Parathyroid adenoma (tissue), 2 donors: Measurements from ENCODE around the gene ADORA2A.

Experiments used
- H2AFZ ChIP-seq: fragments of 300-600 bp; sonication (generic); one replicate; pipeline ENCODE4 v1.7.0; 2017; ENCODE audit warnings: antibody characterized with exemption, mild to moderate bottlenecking
- H3K27ac ChIP-seq: fragments of 300-600 bp; sonication (generic); one replicate; pipeline ENCODE4 v1.7.0; 2017
- H3K27me3 ChIP-seq: fragments of 300-600 bp; sonication (generic); one replicate; pipeline ENCODE4 v1.7.0; 2017; ENCODE audit warnings: low read length; ENCODE audit not compliant: control insufficient read depth, insufficient read depth
- H3K36me3 ChIP-seq: fragments of 300-600 bp; sonication (generic); one replicate; pipeline ENCODE4 v1.7.0; 2017; ENCODE audit warnings: low read length; ENCODE audit not compliant: control insufficient read depth, insufficient read depth
- H3K4me1 ChIP-seq: fragments of 300-600 bp; sonication (generic); one replicate; pipeline ENCODE4 v1.7.0; 2017; ENCODE audit warnings: control low read depth
- H3K4me2 ChIP-seq: fragments of 300-600 bp; sonication (generic); one replicate; pipeline ENCODE4 v1.7.0; 2017; ENCODE audit warnings: low read length
- H3K4me3 ChIP-seq: fragments of 300-600 bp; sonication (generic); one replicate; pipeline ENCODE4 v1.7.0; 2017; ENCODE audit warnings: low read depth, low read length
- H3K79me2 ChIP-seq: fragments of 300-600 bp; sonication (generic); one replicate; pipeline ENCODE4 v1.7.0; 2017; ENCODE audit warnings: control low read depth
- H3K9ac ChIP-seq: fragments of 300-600 bp; sonication (generic); one replicate; pipeline ENCODE4 v1.7.0; 2017; ENCODE audit warnings: mild to moderate bottlenecking
- H3K9me3 ChIP-seq: fragments of 300-600 bp; sonication (generic); one replicate; pipeline ENCODE4 v1.7.0; 2017; ENCODE audit warnings: low read length; ENCODE audit not compliant: control insufficient read depth
- CTCF ChIP-seq: fragments of 300-600 bp; sonication (generic); IDR thresholded peaks from one replicate; pipeline ENCODE4 v1.7.0; 2017; ENCODE audit warnings: antibody characterized with exemption, mild to moderate bottlenecking
- donor health status: primary hyperparathyroidism.

Gene ADORA2A

GRCh38 chr22:24459911-24460310 lies 32.5 kb downstream of the ADORA2A start:
- H3K4me2 ChIP-seq = no peak overlapping the region
- H3K9ac ChIP-seq = no peak overlapping the region
- no peak overlapping the region for H2AFZ ChIP-seq
- H3K9me3 ChIP-seq = no peaks in the 10 kb centered on the region
- TF ChIP-seq CTCF = no peak
- no peaks in the 10 kb centered on the region for H3K4me1 ChIP-seq
- H3K36me3 ChIP-seq = no peaks in the 10 kb centered on the region
- no peak overlapping the region for H3K27ac ChIP-seq
- H3K27me3 ChIP-seq = no peaks in the 10 kb centered on the region
- no peaks in the 10 kb centered on the region for H3K79me2 ChIP-seq
- H3K4me3 ChIP-seq = no peak overlapping the region

- Histone ChIP-seq H3K27ac (no peak overlapping the region), H3K4me2 (no peak overlapping the region), H3K4me1 (no peaks in the 10 kb centered on the region), H3K79me2 (no peaks in the 10 kb centered on the region), H3K9ac (no peak overlapping the region), H3K27me3 (no peaks in the 10 kb centered on the region), H3K4me3 (no peak overlapping the region), H2AFZ (no peak overlapping the region), H3K36me3 (no peaks in the 10 kb centered on the region), H3K9me3 (no peaks in the 10 kb centered on the region)
- TF ChIP-seq CTCF = no peak
These were observed 33.2 kb downstream of the ADORA2A start for GRCh38 chr22:24460418-24461089.

GRCh38 chr22:24463071-24463760 lies 35.8 kb downstream of the ADORA2A start:
- Histone ChIP-seq H3K9me3 (no peaks in the 10 kb centered on the region), H3K79me2 (no peaks in the 10 kb centered on the region), H3K4me2 (no peak overlapping the region), H3K27ac (no peak overlapping the region), H3K9ac (no peak overlapping the region), H3K4me1 (peaks cover 4% of the 10 kb centered on the region), H3K36me3 (no peaks in the 10 kb centered on the region), H3K4me3 (no peak overlapping the region), H3K27me3 (no peaks in the 10 kb centered on the region), H2AFZ (no peak overlapping the region)
- no peak for TF ChIP-seq CTCF

- Histone ChIP-seq H2AFZ (no peak overlapping the region), H3K79me2 (no peaks in the 10 kb centered on the region), H3K9me3 (no peaks in the 10 kb centered on the region), H3K4me2 (no peak overlapping the region), H3K27ac (no peak overlapping the region), H3K4me3 (no peak overlapping the region), H3K27me3 (no peaks in the 10 kb centered on the region), H3K36me3 (no peaks in the 10 kb centered on the region), H3K4me1 (peaks cover 4% of the 10 kb centered on the region), H3K9ac (no peak overlapping the region)
- no peak for TF ChIP-seq CTCF
These were observed 38.2 kb downstream of the ADORA2A start for GRCh38 chr22:24465566-24465965.

- no peak overlapping the region for H3K9ac ChIP-seq
- H3K27ac ChIP-seq = no peak overlapping the region
- TF ChIP-seq CTCF = no peak
- no peak overlapping the region for H2AFZ ChIP-seq
- H3K27me3 ChIP-seq = no peaks in the 10 kb centered on the region
- no peaks in the 10 kb centered on the region for H3K9me3 ChIP-seq
- H3K4me3 ChIP-seq = no peak overlapping the region
- no peak overlapping the region for H3K4me2 ChIP-seq
- no peaks in the 10 kb centered on the region for H3K79me2 ChIP-seq
- no peaks in the 10 kb centered on the region for H3K36me3 ChIP-seq
- peaks cover 4% of the 10 kb centered on the region for H3K4me1 ChIP-seq
These were observed 38.6 kb downstream of the ADORA2A start for GRCh38 chr22:24465975-24466374.
